GM12865 (cell line): ENCODE results near the gene APBB1IP.
"Not testable (repeated sequence)": the region's sequence is repeated elsewhere in the genome, so short reads cannot be mapped to it uniquely, and the experiment has no call there.

Experiments used
- DNase-seq: peaks from one replicate; pipeline ENCODE4 v3.0.0; 2010; ENCODE audit warnings: low read depth
- H3K4me3 ChIP-seq: 2 replicates; pipeline ENCODE4 v1.5.1; 2011; ENCODE audit warnings: mild to moderate bottlenecking, low read depth, low read length, control low read depth
- TF ChIP-seq, protein P1 (sequence below): IDR thresholded peaks from 2 replicates; pipeline ENCODE4 v1.5.1; 2011; ENCODE audit warnings: low read length, control low read depth, low read depth, inconsistent platforms; ENCODE audit not compliant: insufficient read depth; ENCODE audit errors: missing control alignments

APBB1IP gene

DNA sequence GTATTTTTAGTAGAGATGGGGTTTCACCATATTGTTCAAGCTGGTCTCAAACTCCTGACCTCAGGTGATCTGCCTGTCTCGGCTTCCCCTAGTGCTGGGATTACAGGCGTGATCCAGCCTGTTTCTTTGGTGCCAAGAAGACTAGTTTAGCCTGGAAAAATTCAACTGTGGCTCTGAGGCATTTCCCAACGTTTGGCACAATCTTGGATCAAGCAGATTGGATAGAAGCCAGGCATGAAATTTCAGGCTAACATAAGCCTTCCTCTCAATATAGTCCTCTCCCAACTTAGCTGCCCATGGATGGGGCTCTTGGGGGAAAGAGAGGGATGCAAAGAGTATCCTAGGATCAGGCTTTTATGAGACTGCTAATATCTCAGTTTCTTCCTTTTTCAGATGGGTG, 53.8 kb downstream of the APBB1IP start:
- H3K4me3 ChIP-seq: no peak overlapping the region
- no peak for DNase-seq
- TF ChIP-seq, protein P1, sequence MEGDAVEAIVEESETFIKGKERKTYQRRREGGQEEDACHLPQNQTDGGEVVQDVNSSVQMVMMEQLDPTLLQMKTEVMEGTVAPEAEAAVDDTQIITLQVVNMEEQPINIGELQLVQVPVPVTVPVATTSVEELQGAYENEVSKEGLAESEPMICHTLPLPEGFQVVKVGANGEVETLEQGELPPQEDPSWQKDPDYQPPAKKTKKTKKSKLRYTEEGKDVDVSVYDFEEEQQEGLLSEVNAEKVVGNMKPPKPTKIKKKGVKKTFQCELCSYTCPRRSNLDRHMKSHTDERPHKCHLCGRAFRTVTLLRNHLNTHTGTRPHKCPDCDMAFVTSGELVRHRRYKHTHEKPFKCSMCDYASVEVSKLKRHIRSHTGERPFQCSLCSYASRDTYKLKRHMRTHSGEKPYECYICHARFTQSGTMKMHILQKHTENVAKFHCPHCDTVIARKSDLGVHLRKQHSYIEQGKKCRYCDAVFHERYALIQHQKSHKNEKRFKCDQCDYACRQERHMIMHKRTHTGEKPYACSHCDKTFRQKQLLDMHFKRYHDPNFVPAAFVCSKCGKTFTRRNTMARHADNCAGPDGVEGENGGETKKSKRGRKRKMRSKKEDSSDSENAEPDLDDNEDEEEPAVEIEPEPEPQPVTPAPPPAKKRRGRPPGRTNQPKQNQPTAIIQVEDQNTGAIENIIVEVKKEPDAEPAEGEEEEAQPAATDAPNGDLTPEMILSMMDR: no peak

DNA sequence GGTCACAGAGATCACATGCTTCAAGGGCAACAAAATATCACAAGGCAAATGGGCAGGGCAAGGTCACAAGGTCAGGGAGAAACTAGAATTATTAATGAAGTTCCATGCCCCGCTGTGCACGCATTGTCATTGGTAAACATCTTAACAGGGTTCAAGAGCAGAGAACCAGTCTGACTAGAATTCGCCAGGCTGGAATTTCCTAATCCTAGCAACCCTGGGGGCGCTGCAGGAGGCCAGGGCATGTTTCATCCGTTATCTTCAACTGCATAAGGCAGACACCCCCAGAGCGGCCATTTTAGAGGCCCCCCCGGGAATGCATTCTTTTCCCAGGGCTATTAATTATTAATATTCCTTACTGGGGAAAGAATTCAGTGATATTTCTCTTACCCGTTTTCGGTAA, 54.6 kb downstream of the APBB1IP start:
- H3K4me3 ChIP-seq, DNase-seq: not testable (repeated sequence)

DNA sequence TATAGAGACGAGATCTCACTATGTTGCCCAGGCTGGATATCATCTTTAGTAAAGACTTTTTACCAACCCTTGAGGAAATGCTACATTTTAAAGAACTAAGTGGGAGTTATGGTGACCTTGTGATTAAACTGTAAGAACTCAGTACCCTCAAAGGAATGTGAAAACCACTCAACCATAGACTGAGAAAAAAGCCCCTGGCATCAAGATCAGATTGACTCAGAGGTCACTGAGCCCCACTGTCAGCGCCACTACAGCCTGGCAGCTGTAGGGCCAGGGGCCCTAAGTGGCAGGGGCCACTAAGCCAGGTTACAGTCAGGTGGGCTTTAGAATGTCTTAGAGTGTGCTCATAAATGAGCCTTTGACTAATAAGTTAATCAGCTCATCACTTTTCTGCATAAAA, 55.9 kb downstream of the APBB1IP start:
- H3K4me3 ChIP-seq: no peak overlapping the region
- no peak for DNase-seq
- TF ChIP-seq, protein P1: no peak

DNA sequence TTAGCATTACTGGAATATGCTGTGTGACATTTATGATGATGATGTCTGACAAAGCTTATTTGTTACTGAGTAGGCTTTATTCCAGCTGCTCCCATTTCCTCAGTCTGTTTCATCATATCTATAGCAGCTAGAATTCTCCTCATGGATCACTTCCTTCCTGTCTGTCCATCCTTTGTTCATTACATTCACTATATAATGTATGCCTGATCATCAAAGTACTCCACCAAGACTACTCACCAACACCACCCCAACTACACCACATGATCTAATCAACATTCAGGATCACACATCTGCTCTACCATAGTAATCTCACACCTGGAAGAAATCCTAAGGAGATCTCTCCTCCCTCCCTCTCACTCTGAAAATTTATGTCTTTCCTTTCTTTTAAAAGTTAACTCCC, 61.3 kb downstream of the APBB1IP start:
- TF ChIP-seq, protein P1: no peak
- DNase-seq: no peak
- no peak overlapping the region for H3K4me3 ChIP-seq

DNA sequence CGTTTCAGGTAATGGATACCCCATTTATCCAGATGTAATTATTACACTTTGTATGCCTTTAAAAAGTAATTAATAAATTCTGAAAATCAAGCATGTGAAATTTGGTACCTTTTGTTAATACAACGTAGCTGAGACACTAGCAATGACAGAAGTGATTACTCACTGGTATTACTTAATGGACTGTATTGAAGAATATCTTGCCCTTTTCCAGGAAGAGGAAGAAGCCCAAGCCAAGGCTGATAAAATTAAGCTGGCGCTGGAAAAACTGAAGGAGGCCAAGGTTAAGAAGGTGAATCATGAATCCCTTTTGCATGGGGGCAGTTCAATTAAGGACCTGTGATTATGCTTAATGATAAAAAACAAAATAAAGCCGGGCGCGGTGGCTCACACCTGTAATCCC, 64.8 kb downstream of the APBB1IP start:
- no peak overlapping the region for H3K4me3 ChIP-seq
- TF ChIP-seq, protein P1: no peak
- DNase-seq: no peak

DNA sequence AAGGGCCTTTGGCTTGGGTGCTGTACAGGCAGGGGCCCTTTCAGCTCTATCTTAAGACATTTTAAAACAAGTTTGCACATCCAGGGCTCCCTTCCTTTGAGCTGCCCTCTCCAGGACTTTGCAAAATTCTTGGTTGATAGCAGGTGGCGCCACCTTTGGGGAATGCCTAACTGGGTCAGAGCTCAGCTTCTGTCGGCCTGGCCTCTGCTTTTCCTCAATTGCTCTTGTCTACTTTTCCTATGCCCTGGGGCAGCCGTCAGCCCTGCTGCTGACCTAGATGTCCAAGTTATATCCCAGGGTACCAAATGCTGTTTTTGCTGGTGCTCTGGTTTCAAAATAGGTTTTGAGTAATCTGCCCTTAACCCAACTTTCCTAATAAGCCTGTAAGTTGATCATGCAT, 65.8 kb downstream of the APBB1IP start:
- peak; percentile 35 for DNase-seq
- H3K4me3 ChIP-seq: no peak overlapping the region
- TF ChIP-seq, protein P1: peak; percentile 28

DNA sequence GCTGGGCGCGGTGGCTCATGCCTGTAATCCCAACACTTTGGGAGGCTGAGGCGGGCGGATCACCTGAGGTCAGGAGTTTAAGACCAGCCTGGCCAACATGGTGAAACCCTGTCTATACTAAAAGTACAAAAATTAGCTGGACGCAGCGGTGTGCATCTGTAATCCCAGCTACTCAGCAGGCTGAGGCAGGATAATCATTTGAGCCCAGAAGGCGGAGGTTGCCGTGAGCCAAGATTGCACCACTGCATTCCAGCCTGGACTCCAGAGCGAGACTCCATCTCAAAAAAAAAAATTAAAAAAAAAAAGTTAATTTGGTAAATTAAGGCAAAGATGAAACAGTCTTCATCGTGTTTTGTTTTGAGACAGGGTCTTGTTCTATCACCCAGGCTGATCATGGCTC, 66.3 kb downstream of the APBB1IP start:
- DNase-seq: not testable (repeated sequence)

DNA sequence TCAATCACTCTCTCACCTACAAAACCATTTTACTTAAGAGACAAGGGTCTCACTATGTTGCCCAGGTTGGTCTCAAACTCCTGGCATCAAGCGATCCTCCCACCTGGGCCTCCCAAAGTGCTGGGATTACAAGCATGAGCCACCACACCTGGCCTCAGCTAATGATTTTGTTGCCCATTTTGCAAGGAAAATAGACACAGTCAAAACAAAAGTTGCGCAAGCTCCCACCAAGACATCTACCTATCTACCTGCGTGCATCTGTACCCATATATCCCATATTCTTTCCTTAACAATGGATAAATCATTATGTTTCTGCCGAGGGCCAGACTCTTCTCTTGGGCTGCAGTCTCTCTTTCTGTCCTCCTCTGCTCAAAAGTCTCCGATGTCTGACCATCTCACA, 67.3 kb downstream of the APBB1IP start:
- H3K4me3 ChIP-seq: no peak overlapping the region
- TF ChIP-seq, protein P1: no peak
- no peak for DNase-seq

More for the DNA sequence above, 66.3 kb downstream of the APBB1IP start:
- not testable (repeated sequence) for H3K4me3 ChIP-seq
